OCI-LY3 (cell line): ENCODE data around the gene TECPR1.

Source experiments
- H2AFZ ChIP-seq: fragments of 200-600, 300-600 bp; shearing (Covaris generic); 2 replicates; pipeline ENCODE4 v1.6.0; 2014; ENCODE audit warnings: antibody characterized with exemption, low read depth, low read length
- H3K27ac ChIP-seq: fragments of 200-600, 300-600 bp; sonication (generic); 2 replicates; pipeline ENCODE4 v1.5.1; 2014; ENCODE audit warnings: mild to moderate bottlenecking, low read length, moderate library complexity, mixed read lengths
- H3K27me3 ChIP-seq: fragments of 200-600, 300-600 bp; sonication (generic); 2 replicates; pipeline ENCODE4 v1.6.1; 2014; ENCODE audit warnings: low read depth, low read length, mixed read lengths
- H3K36me3 ChIP-seq: fragments of 200-600, 300-600 bp; sonication (generic); replicated peaks from 2 replicates; pipeline ENCODE3; 2014; ENCODE audit warnings: low read depth, low read length, mixed read lengths
- H3K4me1 ChIP-seq: fragments of 300-600, 200-600 bp; sonication (generic); 2 replicates; pipeline ENCODE4 v1.6.1; 2014; ENCODE audit warnings: low read length, mixed read lengths
- H3K4me2 ChIP-seq: fragments of 200-600, 300-600 bp; sonication (generic); 2 replicates; pipeline ENCODE4 v1.6.1; 2014; ENCODE audit warnings: low read length, mixed read lengths
- H3K4me3 ChIP-seq: fragments of 300-600, 200-600 bp; sonication (generic); 2 replicates; pipeline ENCODE4 v1.5.1; 2014; ENCODE audit warnings: antibody characterized with exemption, mild to moderate bottlenecking, low read length, moderate library complexity
- H3K79me2 ChIP-seq: fragments of 300-600, 200-600 bp; shearing (Covaris generic); 2 replicates; pipeline ENCODE4 v1.6.1; 2014; ENCODE audit warnings: mild to moderate bottlenecking, low read length, mixed read lengths
- H3K9ac ChIP-seq: fragments of 300-600, 200-600 bp; shearing (Covaris generic); 2 replicates; pipeline ENCODE4 v1.6.0; 2014; ENCODE audit warnings: mild to moderate bottlenecking, low read length, moderate library complexity
- H3K9me3 ChIP-seq: fragments of 200-600, 300-600 bp; shearing (Covaris generic); 2 replicates; pipeline ENCODE4 v1.6.1; 2014; ENCODE audit warnings: low read length, mixed read lengths; ENCODE audit not compliant: insufficient read depth
- H4K20me1 ChIP-seq: fragments of 200-600, 300-600 bp; sonication (generic); 2 replicates; pipeline ENCODE4 v1.6.1; 2016; ENCODE audit warnings: low read length, mixed read lengths; ENCODE audit not compliant: insufficient read depth
- EZH2phosphoT487 ChIP-seq: fragments of 200-600 bp; shearing (Covaris generic); IDR thresholded peaks from 2 replicates; pipeline ENCODE4 v1.6.1; 2018; ENCODE audit warnings: antibody characterized with exemption, mixed run types, low read depth
- TF ChIP-seq, protein P1 (sequence below): fragments of 200-600, 300-600 bp; sonication (generic); IDR thresholded peaks from 2 replicates; pipeline ENCODE4 v1.5.1; 2014; ENCODE audit warnings: antibody characterized with exemption, low read length, low read depth

TECPR1 gene

DNA sequence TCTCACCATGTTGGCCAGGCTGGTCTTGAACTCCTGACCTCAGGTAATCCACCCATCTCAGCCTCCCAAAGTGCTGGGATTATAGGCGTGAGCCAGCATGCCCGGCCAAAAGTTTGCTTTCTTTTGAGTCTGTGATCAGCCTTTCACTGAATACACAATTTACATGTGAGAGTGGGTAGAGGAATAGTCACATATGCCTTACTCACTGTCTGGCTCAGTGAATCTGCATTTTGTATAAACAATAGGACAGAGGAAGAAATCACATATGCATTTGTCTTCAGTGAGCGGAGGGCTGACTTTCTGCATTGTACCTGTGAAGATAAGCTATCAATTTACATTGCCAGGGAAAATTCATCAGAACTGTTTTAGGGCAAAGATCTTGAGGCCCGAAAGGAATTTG, 2.5 kb upstream of the TECPR1 start:
- Histone ChIP-seq H3K79me2 (peaks cover 7% of the 10 kb centered on the region), H3K4me2 (no peak overlapping the region), H3K27ac (no peak overlapping the region), H4K20me1 (no peaks in the 10 kb centered on the region), H2AFZ (no peak overlapping the region), H3K9me3 (no peaks in the 10 kb centered on the region), H3K36me3 (no peaks in the 10 kb centered on the region), H3K9ac (no peak overlapping the region), H3K4me3 (no peak overlapping the region), H3K27me3 (no peaks in the 10 kb centered on the region), H3K4me1 (peaks cover 13% of the 10 kb centered on the region)
- TF ChIP-seq EZH2phosphoT487, result no peak
- TF ChIP-seq, protein P1, sequence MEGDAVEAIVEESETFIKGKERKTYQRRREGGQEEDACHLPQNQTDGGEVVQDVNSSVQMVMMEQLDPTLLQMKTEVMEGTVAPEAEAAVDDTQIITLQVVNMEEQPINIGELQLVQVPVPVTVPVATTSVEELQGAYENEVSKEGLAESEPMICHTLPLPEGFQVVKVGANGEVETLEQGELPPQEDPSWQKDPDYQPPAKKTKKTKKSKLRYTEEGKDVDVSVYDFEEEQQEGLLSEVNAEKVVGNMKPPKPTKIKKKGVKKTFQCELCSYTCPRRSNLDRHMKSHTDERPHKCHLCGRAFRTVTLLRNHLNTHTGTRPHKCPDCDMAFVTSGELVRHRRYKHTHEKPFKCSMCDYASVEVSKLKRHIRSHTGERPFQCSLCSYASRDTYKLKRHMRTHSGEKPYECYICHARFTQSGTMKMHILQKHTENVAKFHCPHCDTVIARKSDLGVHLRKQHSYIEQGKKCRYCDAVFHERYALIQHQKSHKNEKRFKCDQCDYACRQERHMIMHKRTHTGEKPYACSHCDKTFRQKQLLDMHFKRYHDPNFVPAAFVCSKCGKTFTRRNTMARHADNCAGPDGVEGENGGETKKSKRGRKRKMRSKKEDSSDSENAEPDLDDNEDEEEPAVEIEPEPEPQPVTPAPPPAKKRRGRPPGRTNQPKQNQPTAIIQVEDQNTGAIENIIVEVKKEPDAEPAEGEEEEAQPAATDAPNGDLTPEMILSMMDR, result no peak

DNA sequence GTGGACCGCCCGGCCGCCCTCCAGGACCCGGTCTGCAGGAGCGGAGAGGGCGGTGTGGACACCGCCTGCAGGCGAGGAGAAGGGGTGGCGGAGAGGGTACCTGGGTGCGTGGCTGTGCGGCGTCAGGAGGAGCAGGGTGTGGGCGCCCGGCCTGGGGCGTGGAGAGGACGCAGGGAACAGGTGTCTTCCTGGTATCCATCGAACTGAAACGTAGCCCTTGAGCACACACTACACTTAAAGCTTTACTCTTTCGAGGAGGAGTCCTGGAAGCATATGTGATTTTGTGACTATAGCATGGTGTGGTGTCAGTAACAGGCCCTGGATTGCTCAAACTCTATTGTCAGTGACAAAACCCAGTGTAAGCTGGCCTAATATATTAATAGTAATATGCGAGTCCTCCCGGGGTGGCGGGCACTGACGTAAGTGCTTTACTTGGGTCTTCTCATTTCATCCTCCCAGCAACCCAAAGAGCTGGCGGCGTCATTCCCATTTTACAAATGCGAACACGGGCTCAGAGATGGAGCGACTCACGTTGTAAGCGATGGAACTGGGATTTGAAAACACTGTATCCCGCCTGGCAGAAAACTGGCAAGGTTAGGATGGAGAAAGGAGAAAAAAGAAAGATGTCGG, 508 bp upstream of the TECPR1 start:
- TF ChIP-seq, protein P1, result no peak
- no peak for TF ChIP-seq EZH2phosphoT487
- no peaks in the 10 kb centered on the region for H3K27me3 ChIP-seq
- H3K27ac ChIP-seq, result no peak overlapping the region
- no peaks in the 10 kb centered on the region for H4K20me1 ChIP-seq
- H3K9ac ChIP-seq, result peak overlapping the region; percentile 59
- peaks cover 7% of the 10 kb centered on the region for H3K79me2 ChIP-seq
- peak overlapping the region; percentile 80 for H3K4me2 ChIP-seq
- peaks cover 19% of the 10 kb centered on the region for H3K4me1 ChIP-seq
- peak overlapping the region; percentile 83 for H2AFZ ChIP-seq
- no peaks in the 10 kb centered on the region for H3K36me3 ChIP-seq
- H3K4me3 ChIP-seq, result peak overlapping the region; percentile 89
- no peaks in the 10 kb centered on the region for H3K9me3 ChIP-seq

DNA sequence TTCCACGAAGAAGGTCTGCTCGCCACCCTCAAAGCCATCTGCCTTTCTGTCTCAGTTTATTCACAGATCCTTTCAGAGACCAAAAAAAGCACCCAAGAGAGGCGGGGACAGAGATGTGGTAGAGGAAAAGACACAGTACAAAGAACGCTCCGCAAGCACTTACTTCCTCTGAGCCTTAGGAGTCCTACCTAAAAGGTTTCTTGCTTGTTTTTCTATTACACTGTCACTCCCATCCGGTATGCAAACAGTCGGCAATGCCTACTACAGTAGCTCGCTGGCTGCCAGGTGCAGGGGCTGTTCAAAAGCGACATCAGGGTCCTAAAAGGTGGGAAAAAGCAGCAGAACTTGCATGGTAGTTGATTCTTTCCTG, 816 bp downstream of the TECPR1 start:
- peak overlapping the region; percentile 91 for H3K4me2 ChIP-seq
- H4K20me1 ChIP-seq, result no peaks in the 10 kb centered on the region
- H2AFZ ChIP-seq, result peak overlapping the region; percentile 95; the same call in 1 of the 2 replicates
- H3K27ac ChIP-seq, result no peak overlapping the region
- TF ChIP-seq EZH2phosphoT487, result no peak
- TF ChIP-seq, protein P1, result no peak
- peaks cover 7% of the 10 kb centered on the region for H3K79me2 ChIP-seq
- peak overlapping the region; percentile 61 for H3K9ac ChIP-seq
- H3K36me3 ChIP-seq, result no peaks in the 10 kb centered on the region
- peaks cover 19% of the 10 kb centered on the region for H3K4me1 ChIP-seq
- no peaks in the 10 kb centered on the region for H3K9me3 ChIP-seq
- H3K4me3 ChIP-seq, result peak overlapping the region; percentile 89
- H3K27me3 ChIP-seq, result no peaks in the 10 kb centered on the region

DNA sequence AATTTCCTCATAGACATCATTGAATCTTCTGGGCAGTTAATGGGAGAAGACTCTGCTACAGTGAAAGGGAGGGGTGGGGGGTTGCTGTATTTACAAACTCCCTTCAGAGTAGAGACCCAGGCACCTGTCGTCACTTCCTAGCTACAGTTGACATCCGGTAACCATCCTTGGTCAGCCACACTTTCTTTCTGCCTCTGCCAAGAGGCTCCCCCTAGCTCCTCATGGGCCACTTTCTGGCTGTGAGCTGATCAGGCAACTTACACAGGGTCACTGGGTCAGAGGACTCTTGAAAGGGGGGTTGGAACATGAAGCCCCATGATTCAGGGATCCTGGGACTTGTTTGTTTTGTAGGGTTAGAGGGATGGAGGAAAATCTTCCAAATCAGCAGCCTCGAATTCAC, 1.2 kb downstream of the TECPR1 start:
- peaks cover 7% of the 10 kb centered on the region for H3K79me2 ChIP-seq
- H3K4me2 ChIP-seq, result peak overlapping the region; percentile 91
- H4K20me1 ChIP-seq, result no peaks in the 10 kb centered on the region
- TF ChIP-seq, protein P1, result no peak
- TF ChIP-seq EZH2phosphoT487, result no peak
- peaks cover 19% of the 10 kb centered on the region for H3K4me1 ChIP-seq
- H3K9ac ChIP-seq, result 0 out of 2 replicates have a peak overlapping the region, but pooled peaks have one; percentile 61
- no peaks in the 10 kb centered on the region for H3K27me3 ChIP-seq
- no peak overlapping the region for H2AFZ ChIP-seq
- H3K9me3 ChIP-seq, result no peaks in the 10 kb centered on the region
- H3K36me3 ChIP-seq, result no peaks in the 10 kb centered on the region
- peak overlapping the region; percentile 89 for H3K4me3 ChIP-seq
- no peak overlapping the region for H3K27ac ChIP-seq
